Esophagus muscularis mucosa (tissue), 4 donors: Measurements from ENCODE around the gene PLA2G4D. TPM values are rescaled to one million over a fixed set of nuclear protein-coding genes. Genes with fewer than 3 reads are reported as not detected.

Source experiments
- DNase-seq: peaks from one replicate; pipeline ENCODE4 v3.0.0-alpha.2; 2017; ENCODE audit errors: extremely low spot score
- H3K27ac ChIP-seq, 4 donors: fragments of 200-600 bp; sonication (generic); replicated peaks in 1 of 4; 1 replicate in 3 of 4; 2 replicates in 1 of 4; pipeline ENCODE4 v1.5.1; 2016 to 2019; ENCODE audit warnings: mild to moderate bottlenecking in 1 of 4
- H3K27me3 ChIP-seq, 4 donors: fragments of 200-600 bp; sonication (generic); one replicate each; pipeline versions ENCODE4 v1.5.1 to v1.6.0; 2016 to 2019
- H3K36me3 ChIP-seq, 4 donors: fragments of 200-600 bp; sonication (generic); one replicate each; pipeline ENCODE4 v1.5.1; 2016 to 2019
- H3K4me1 ChIP-seq, 4 donors: fragments of 200-600 bp; sonication (generic); one replicate each; pipeline ENCODE4 v1.5.1; 2016 to 2019
- H3K4me3 ChIP-seq, 4 donors: fragments of 200-600 bp; sonication (generic); 1 replicate in 2 of 4; 2 replicates in 2 of 4; pipeline ENCODE4 v1.5.1; 2016 to 2019; ENCODE audit warnings: mild to moderate bottlenecking in 4 of 4, moderate library complexity in 1 of 4
- H3K9me3 ChIP-seq, 4 donors: fragments of 200-600 bp; sonication (generic); 1 replicate in 3 of 4; 2 replicates in 1 of 4; pipeline ENCODE4 v1.5.1; 2016 to 2019
- CTCF ChIP-seq, 3 experiments: fragments of 200-600 bp in 2 of 3; fragments of 450-650 bp in 1 of 3; sonication (generic) in 2 of 3; IDR thresholded peaks; one replicate each; pipeline ENCODE4 v1.5.1; 2017 to 2019; ENCODE audit warnings: antibody characterized with exemption in 3 of 3, mild to moderate bottlenecking in 2 of 3, moderate library complexity in 1 of 3
- EP300 ChIP-seq: sonication (generic); formaldehyde crosslinking; IDR thresholded peaks from one replicate; pipeline ENCODE4 v1.6.1; 2017; ENCODE audit warnings: antibody characterized with exemption
- POLR2A ChIP-seq: fragments of 450-650 bp; IDR thresholded peaks from one replicate; pipeline ENCODE4 v1.6.1; 2017; ENCODE audit warnings: antibody characterized with exemption, moderate library complexity, mild to moderate bottlenecking, low read depth
- POLR2AphosphoS5 ChIP-seq, 2 donors: sonication (generic); formaldehyde crosslinking; IDR thresholded peaks; one replicate each; pipeline ENCODE4 v1.6.1; 2017; ENCODE audit warnings: antibody characterized with exemption in 2 of 2
- WGBS: methylation state at CpG from one replicate; pipeline ENCODE4 v1.1.5; 2018; 5-methylcytosine and 5-hydroxymethylcytosine counted together
- intact Hi-C: fragments of 100-400 bp; cut with DNase I; formaldehyde crosslinking; loops from one replicate; pipeline ENCODE4 v1.15.1; 2023
- total RNA-seq, 4 donors: library from RNA; depleted of rRNA; stranded (reverse); fragments of >200 nt; gene quantifications; one replicate each; pipeline versions ENCODE4 v1.1.0 to v1.2.1, GENCODE V29; 2016

PLA2G4D gene
- total RNA-seq, 4 donors from 2014 or later = not detected

- H3K27ac ChIP-seq = no peak overlapping the region
- H3K4me3 ChIP-seq = no peak overlapping the region
- no peaks in the 10 kb centered on the region for H3K9me3 ChIP-seq
- no peak for DNase-seq
- TF ChIP-seq EP300 (no peak), POLR2A (no peak), CTCF (IDR thresholded peaks at IDR 0.05) (no peak), POLR2AphosphoS5 (IDR thresholded peaks at IDR 0.05) (no peak)
- no peaks in the 10 kb centered on the region for H3K36me3 ChIP-seq
- peaks cover 4 to 10% (median 9%) of the 10 kb centered on the region in 4 donors for H3K4me1 ChIP-seq
- intact Hi-C loops = loop anchor here (2.0 kb wide), 1 partner anchor 69 kb away; no protein-coding TSS in a partner anchor
- peaks cover 0 to 25% (median 0%) of the 10 kb centered on the region in 4 donors for H3K27me3 ChIP-seq
- 87% methylated on average over 6 of the region's 6 CpGs for WGBS
These were observed 36.3 kb downstream of the PLA2G4D start for GRCh38 chr15:42057799-42058646.

- TF ChIP-seq CTCF (IDR thresholded peaks at IDR 0.05) (peak; percentile 35 to 53 (median 45)), POLR2A (no peak)
- Histone ChIP-seq H3K9me3 (no peaks in the 10 kb centered on the region), H3K36me3 (no peaks in the 10 kb centered on the region), H3K27me3 (peaks cover 0 to 25% (median 0%) of the 10 kb centered on the region in 4 donors), H3K4me3 (peak overlapping the region; percentile 19 to 42 (median 29)), H3K4me1 (peaks cover 4 to 10% (median 9%) of the 10 kb centered on the region in 4 donors), H3K27ac (no peak overlapping the region)
- WGBS = 35% methylated on average over 19 of the region's 37 CpGs
- no peak for DNase-seq
- intact Hi-C loops = no loop called here
These were observed 37.2 kb downstream of the PLA2G4D start for GRCh38 chr15:42056934-42057798.

GRCh38 chr15:42053914-42054313 is 40.4 kb downstream of the PLA2G4D start:
- intact Hi-C loops = no loop called here

GRCh38 chr15:42053010-42053409 is 41.4 kb downstream of the PLA2G4D start:
- Histone ChIP-seq H3K9me3 (no peaks in the 10 kb centered on the region), H3K4me3 (no peak overlapping the region), H3K27me3 (peaks cover 0 to 18% (median 0%) of the 10 kb centered on the region in 4 donors), H3K4me1 (peaks cover 4 to 13% (median 9%) of the 10 kb centered on the region in 4 donors), H3K27ac (no peak overlapping the region), H3K36me3 (no peaks in the 10 kb centered on the region)
- WGBS = 58% methylated on average over 4 of the region's 4 CpGs
- DNase-seq = no peak
- intact Hi-C loops = no loop called here
- no peak for TF ChIP-seq POLR2A
- TF ChIP-seq EP300 = no peak
- TF ChIP-seq CTCF (IDR thresholded peaks at IDR 0.05) = no peak

More at GRCh38 chr15:42053914-42054313, 40.4 kb downstream of the PLA2G4D start:
- no peak overlapping the region for H3K4me3 ChIP-seq
- WGBS = 73% methylated on average over 2 of the region's 2 CpGs
- H3K27me3 ChIP-seq = peaks cover 0 to 22% (median 0%) of the 10 kb centered on the region in 4 donors
- H3K27ac ChIP-seq = no peak overlapping the region
- peaks cover 4 to 13% (median 9%) of the 10 kb centered on the region in 4 donors for H3K4me1 ChIP-seq
- no peaks in the 10 kb centered on the region for H3K36me3 ChIP-seq
- H3K9me3 ChIP-seq = no peaks in the 10 kb centered on the region
- DNase-seq = no peak
- TF ChIP-seq EP300 (no peak), CTCF (IDR thresholded peaks at IDR 0.05) (no peak), POLR2AphosphoS5 (IDR thresholded peaks at IDR 0.05) (no peak), POLR2A (no peak)
